ENCODE data around the gene TM2D1.
A peak's percentile ranks its signal among the peaks of the same experiment; 100 is the strongest.

TM2D1 gene

DNA sequence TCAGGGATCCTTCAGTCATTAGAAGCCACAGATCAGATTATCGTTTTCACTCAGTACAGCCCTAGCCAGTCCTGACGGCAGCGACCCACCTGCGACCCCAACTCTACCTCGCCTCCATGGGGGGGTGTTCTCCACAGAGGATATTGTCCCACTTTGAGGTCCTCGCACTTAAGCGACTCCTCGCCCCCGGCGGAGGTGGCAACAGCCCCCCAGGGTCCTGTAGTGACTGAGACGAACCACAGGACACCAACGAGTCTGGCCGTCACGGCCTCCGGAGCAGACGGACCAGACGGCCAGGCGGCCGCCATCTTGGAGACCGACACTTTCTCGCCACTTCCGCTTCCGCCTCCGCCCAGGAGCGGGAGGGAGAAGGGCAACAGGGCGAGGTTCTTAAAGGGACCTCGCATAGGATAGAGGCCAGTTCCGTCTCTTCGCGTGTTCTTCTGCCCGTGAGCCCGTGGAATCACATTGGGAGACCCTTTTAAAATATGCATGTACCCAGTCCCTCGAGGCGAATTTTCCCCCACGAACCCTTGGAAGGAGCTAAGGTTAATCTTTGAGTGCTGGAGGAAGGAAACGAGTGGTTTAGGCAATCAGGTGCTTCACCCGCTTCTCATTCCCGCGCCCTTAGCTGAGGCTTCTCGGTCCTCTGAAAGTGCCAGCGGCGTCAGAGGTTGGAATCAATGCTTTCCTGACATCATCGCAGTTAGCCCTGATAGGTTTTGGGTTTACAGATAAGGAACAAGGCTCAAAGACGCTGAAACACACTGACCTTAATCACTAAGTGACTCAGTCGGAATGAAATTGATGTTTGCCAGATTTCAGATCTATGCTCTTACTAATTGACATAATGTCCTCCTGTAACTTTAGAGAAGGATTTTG, at the start of gene TM2D1:
Gene TM2D1 (minus strand): TSS at position 329 of the 882 bp plus-strand sequence. CDS start 21 bp downstream, at position 308.
- TF ChIP-seq, protein P1, sequence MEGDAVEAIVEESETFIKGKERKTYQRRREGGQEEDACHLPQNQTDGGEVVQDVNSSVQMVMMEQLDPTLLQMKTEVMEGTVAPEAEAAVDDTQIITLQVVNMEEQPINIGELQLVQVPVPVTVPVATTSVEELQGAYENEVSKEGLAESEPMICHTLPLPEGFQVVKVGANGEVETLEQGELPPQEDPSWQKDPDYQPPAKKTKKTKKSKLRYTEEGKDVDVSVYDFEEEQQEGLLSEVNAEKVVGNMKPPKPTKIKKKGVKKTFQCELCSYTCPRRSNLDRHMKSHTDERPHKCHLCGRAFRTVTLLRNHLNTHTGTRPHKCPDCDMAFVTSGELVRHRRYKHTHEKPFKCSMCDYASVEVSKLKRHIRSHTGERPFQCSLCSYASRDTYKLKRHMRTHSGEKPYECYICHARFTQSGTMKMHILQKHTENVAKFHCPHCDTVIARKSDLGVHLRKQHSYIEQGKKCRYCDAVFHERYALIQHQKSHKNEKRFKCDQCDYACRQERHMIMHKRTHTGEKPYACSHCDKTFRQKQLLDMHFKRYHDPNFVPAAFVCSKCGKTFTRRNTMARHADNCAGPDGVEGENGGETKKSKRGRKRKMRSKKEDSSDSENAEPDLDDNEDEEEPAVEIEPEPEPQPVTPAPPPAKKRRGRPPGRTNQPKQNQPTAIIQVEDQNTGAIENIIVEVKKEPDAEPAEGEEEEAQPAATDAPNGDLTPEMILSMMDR (IDR thresholded peaks at IDR 0.05; ENCODE audit: borderline replicate concordance, insufficient read depth, low read depth, low read length) = no peak
- peak within 1 kb of the TSS; percentile 71 for H3K4me3 ChIP-seq (ENCODE audit: low read depth, low read length)

- H3K4me3 ChIP-seq (ENCODE audit: low read depth, low read length) = no peak overlapping the region
- TF ChIP-seq, protein P1 (IDR thresholded peaks at IDR 0.05; ENCODE audit: borderline replicate concordance, insufficient read depth, low read depth, low read length) = no peak
These were observed 45.2 kb upstream of the TM2D1 start for GRCh38 chr1:61770131-61770530.

DNA sequence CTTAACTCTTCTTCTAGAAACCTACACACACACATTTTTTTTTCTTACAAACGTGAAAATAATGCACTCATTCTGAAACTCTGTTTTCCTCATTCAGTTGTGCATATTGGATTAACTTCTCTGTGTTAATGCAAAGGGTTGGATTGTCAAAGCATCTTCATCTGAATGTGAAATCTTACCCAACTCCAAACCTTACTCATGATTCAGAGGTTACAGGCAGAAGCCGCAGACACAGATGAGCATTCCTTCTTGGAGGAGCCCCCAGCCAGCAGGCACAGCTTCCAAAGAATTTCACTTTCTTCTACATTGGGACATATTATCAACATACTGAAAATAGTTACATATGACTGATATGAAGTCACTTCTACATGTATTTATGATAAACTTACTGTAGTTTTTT, 33.0 kb upstream of the TM2D1 start:
- TF ChIP-seq, protein P1 (IDR thresholded peaks at IDR 0.05; ENCODE audit: borderline replicate concordance, insufficient read depth, low read depth, low read length) = no peak
- H3K4me3 ChIP-seq (ENCODE audit: low read depth, low read length) = no peak overlapping the region

DNA sequence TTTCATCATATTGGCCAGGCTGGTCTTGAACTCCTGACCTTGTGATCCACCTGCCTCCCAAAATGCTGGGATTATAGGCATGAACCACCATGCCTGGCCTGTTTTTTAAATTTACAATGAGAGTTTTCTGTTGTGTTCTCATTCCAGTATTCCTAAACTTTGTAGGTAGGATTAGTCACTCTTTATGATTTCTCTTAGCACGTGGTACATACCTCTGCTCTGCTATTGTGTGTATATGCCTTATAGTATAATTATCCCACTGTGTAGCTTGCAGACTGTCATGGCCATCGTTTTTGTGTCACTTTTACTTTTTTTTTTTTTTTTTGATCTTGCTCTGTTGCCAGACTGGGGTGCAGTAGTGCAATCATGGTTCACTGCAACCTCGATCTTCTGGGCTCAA, 31.8 kb upstream of the TM2D1 start:
- no peak overlapping the region for H3K4me3 ChIP-seq (ENCODE audit: low read depth, low read length)
- TF ChIP-seq, protein P1 (IDR thresholded peaks at IDR 0.05; ENCODE audit: borderline replicate concordance, insufficient read depth, low read depth, low read length) = no peak

GRCh38 chr1:61754545-61754944, 29.6 kb upstream of the TM2D1 start:
- no peak overlapping the region for H3K4me3 ChIP-seq (ENCODE audit: low read depth, low read length)
- TF ChIP-seq, protein P1 (IDR thresholded peaks at IDR 0.05; ENCODE audit: borderline replicate concordance, insufficient read depth, low read depth, low read length) = no peak

DNA sequence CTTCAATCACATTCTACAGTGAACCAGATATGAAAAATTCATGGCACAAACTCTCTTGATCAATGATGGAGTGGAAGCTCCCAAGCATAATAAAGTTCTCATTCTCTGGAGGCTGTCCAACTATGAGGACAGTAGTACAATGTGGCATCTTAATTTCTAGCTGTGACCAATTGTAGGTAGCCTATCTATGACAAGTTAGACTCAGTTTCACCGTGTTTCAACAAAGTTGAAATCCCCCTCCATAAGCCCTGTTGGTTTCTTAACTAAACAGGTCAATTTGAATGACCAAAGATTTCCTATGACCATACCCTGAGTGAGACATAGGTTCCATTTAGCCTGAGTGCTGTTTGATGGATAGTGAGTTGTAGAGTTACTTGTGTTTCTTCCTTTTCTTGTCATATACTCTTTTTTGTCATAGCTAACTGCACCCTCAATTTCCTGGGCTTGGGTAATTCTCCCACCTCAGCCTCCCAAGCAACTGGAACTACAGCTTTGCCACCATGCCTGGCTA, 29.1 kb upstream of the TM2D1 start:
- H3K4me3 ChIP-seq (ENCODE audit: low read depth, low read length) = no peak overlapping the region

More for the DNA sequence above, 29.1 kb upstream of the TM2D1 start:
- TF ChIP-seq, protein P1 (IDR thresholded peaks at IDR 0.05; ENCODE audit: borderline replicate concordance, insufficient read depth, low read depth, low read length) = no peak
